8988T (cell line): Measurements from ENCODE around the gene NUDCD2.

Experiments used
- DNase-seq: peaks from one replicate; pipeline ENCODE4 v3.0.0; 2011

Gene NUDCD2, protein sequence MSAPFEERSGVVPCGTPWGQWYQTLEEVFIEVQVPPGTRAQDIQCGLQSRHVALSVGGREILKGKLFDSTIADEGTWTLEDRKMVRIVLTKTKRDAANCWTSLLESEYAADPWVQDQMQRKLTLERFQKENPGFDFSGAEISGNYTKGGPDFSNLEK

DNA sequence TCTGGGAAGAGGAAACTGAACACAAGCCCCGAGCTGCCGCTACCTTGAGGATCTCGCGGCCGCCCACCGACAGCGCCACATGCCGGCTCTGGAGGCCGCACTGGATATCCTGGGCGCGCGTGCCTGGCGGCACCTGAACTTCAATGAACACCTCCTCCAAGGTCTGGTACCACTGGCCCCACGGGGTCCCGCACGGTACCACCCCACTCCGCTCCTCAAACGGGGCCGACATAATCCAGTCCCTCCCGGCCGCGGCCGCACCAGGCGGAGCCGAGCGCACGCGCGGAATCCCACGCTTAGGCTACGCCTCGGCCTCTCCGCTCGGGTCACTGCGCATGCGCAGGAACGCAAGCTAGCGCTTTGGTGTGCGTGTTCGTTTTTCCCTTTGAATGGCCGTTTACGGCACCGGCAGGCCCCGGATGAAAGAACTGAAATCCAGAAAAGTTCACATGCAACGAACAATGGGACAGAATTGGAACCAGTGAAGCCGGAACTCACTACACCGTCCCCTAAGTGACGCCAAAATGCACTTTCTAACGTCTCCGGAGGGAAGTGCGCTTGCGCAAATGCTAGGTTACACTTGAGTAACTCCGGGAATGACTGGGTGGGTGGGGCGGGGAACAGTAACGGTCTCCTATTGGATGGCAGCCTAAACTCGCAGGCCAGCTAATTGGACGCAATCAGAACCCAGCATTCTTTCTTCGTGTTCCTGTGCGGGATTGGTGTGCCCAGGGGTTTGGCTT lies at the start of gene NUDCD2:
NUDCD2 (minus strand) TSS at position 284 of the 743 bp plus-strand sequence; CDS start at position 232, 52 bp downstream.
- DNase-seq = peak; percentile 34

DNA sequence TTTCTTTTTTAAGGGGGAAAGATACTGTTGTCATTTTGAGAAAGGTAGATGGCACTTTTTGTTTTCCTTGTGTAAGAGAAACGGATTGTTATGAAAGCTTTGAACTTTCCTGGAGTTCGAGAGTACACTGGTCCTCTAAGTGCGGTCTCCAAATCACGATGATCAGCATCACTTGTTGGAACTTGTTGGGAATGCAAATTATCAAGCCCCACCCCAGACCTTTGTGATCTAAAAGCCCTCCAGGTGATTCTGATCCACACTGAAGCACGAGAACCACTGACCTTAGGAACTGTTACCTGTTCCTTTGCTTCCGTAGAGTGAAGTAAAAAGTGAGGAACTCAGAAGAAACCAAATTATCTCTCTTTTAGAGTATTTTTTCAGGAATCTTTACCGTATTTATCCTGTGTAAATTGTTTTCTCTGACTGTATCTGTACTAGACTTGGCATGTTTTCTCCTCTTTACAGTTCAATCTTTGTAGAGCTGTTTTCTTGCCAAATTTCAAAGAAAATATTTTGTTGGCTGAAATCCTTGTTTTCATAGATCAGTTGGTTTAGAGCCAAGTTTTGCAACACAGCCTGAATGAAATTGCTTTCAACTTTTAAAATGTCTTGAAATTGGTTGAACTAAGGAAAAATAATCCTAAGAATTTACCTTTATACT lies 49.5 kb upstream of the NUDCD2 start:
- DNase-seq = peak; percentile 31

GRCh38 chr5:163508753-163509152 lies 48.9 kb upstream of the NUDCD2 start:
- DNase-seq = no peak

DNA sequence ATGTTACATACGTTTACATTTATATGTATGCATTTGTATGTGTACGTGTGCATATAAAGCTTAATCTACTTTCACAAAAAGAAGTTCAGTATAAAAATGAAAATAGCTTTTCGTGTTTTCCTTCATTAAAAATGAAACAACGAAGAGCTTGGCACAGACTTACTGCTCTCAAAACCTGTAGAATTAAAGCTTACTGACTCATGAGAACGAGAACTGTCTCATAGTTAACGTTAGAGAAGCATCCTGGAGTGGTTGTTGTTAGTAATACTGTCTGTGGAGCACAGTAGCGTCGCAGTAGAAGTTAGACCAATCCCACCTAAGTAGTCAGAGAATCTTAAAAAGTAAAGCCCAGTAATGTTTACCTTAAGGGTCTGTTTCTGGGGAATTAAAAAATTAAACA lies 46.8 kb upstream of the NUDCD2 start:
- no peak for DNase-seq

GRCh38 chr5:163506095-163506457 lies 46.2 kb upstream of the NUDCD2 start:
- no peak for DNase-seq

GRCh38 chr5:163505368-163506094 lies 45.6 kb upstream of the NUDCD2 start, which contains the start of gene MAT2B:
Gene MAT2B (plus strand): TSS chr5:163505619. CDS start chr5:163505687, 68 bp downstream.
- peak; percentile 65 for DNase-seq

- DNase-seq = no peak
Observed at GRCh38 chr5:163505049-163505367, 45.1 kb upstream of the NUDCD2 start.

DNA sequence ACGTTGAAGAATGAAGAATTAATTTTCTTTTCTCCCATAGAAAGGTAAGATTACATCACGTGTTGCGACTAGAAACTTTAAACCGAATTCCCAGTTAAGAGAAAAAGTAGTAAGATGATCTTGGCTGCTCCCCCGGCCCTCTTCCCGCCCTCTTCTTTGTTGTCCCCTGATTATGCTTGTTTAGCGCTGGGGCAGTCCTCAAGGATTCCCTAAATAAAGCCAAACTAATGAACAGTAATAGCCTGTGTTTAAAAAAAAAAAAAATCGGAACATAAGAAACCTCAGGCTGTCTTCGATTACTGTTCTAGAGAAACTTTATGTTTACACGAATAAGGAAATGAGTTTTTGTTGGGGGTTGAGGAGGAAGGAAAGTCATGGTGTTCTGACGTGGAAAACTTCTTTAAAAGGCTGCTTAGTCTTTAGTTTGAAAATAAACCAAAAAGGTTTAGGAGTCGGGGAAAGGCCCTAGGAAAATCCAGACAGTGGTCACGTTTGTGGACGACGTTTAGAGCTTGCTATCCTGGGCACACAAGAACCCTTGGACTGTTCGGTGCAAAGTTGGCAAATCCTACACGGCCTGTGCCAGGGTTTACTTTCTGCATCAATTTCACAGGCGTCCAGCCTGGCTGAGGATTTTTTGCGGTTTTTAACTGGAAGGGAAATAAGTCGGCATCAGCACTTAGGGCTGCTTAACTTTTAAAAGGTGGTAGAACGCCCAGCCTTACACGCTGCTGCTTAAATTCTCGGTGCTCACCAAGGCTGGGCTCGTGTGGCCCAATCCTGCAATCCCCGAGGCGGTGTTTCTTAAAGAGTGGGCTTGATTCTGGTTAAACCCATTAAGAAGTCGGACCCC lies 44.4 kb upstream of the NUDCD2 start:
- no peak for DNase-seq

- DNase-seq = no peak
Observed at GRCh38 chr5:163503106-163504078, 43.5 kb upstream of the NUDCD2 start.

DNA sequence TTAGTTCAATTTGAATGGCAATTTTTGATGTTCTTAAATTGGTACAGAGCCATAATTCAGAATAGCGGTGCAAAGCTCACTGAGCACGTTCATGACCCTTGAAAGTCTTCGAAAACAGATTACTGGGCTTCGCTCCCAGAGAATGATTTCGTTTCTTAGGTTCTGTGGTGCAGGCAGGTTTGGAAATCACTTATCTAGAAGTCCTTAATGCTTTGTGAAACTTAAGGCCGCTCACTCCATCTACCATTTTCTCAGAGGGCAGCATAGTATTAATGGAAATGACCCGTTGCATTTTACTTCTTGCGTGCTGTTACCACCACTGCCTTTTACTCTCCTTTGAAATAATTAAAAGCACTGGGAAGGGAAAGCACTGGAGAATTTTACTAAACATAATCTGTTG lies 42.6 kb upstream of the NUDCD2 start:
- DNase-seq = no peak

DNA sequence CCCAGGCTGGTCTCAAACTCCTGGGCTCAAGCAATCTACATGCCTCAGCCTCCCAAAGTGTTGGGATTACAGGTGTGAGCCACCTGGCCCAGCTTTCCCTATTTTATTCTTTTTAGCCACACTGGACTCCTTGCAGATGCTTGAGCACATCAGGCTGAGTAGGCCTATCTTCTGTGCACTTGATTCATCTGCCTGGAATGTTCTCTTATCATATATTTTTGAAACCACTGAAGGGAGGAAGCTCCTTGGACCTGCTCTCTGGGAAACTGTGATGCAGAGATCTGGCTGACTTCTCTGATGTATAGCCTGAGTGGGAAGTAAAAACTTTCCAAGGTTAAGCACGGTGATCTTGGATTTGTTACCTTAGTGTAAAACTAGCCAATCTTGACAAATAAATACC lies 39.0 kb upstream of the NUDCD2 start:
- DNase-seq = no peak

GRCh38 chr5:163497315-163497714 lies 37.4 kb upstream of the NUDCD2 start:
- no peak for DNase-seq

DNA sequence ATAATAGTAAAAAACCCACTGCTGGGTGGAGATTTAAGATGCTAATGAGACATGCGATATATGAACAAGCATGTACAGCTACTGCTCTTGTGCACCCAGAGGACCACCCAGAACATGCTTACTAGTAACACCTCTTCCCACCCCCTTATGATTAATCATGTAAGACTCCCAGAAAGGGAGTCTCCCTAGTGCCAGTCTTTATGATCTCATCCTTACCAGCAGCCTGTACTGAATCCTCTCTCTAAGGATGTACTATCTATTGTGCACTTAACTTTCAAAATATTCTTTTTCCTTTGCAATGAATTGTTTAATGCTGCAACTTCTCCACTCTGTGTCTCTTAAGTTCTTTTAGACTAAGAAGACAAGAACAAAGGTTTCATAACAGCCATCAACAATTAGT lies 36.4 kb upstream of the NUDCD2 start:
- no peak for DNase-seq

DNA sequence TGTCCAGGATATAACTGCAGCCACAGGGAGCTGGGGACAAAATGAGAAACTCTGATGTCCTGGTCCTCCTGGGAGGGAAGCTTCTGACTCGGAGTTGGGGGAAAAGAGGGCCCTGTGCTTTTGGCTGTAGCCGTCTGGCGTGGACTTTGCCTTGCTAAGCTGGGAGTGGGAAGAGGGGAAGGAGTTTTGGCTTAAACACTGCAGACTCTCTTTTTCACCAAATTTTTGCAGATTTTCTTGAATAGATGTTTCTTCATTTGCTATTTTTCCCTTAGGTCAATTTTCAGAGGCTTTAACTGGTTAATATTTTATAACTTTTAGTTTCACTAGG lies 29.8 kb upstream of the NUDCD2 start:
- DNase-seq = no peak

DNA sequence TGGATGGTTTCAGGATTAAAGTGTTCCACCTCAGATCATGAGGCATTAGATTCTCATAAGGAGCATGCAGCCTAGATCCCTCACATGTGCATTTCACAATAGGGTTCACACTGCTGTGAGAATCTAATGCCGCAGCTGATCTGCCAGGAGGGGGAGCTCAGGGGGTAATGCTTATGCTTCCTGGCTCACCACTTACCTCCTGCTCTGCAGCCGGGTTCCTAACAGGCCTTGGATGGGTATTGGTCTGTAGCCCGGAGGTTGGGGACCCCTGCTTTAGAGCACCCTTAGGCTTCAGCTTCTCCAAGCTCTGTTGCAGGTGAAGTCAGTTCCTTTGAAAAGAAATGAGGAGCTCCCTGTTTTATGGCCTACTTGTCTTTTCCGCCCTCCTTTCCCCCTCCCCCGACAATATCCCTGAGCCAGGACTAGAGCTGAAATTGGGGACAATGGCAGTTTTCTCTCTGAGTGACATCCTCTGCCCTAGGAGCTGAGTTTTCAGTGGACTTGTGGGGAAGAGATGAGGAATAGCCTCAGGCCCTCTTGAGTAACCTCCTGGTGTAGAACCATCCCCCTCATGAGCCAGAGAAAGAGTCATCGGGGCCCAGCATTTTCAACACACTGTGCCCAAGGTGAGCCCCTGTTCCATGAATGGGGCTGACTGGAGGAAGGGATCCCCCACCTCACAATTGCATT lies 29.3 kb upstream of the NUDCD2 start:
- DNase-seq = no peak

DNA sequence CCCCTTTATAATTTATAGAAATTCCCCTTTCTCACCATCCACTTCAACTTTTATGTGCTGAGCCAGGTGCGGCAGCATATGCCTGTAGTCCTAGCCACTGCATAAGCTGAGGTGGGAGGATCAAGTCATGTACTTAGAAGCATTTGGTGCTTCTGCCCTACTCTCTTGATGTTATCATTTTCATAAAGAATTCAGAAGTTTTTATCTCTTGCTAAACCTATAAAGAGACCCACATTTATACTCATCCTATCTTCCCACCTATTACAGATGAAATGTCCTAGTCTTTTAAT lies 19.0 kb upstream of the NUDCD2 start:
- DNase-seq = no peak

GRCh38 chr5:163478126-163478981 lies 18.5 kb upstream of the NUDCD2 start:
- DNase-seq = no peak

- DNase-seq = no peak
Observed at GRCh38 chr5:163475411-163475810, 15.5 kb upstream of the NUDCD2 start.

GRCh38 chr5:163473635-163474243 lies 13.8 kb upstream of the NUDCD2 start:
- DNase-seq = no peak

DNA sequence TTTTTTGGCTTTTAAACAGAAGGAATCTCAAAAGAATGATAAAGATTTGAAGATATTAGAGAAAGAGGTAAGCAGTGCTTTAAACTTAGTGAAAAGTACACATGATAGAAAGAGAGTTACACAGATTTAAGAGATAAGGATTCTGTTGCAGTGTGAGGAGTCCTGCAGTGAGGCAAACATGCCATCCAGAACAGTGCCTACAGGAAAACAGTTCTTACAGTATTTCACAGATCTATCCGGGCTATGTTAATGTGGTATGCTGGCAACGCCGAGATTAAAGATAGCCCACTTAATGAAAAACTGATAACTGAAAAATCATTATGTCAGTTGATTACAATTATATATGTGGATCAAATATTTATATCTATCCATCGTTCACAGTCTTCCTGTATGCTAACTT lies 7.8 kb upstream of the NUDCD2 start:
- no peak for DNase-seq
